A673 (cell line): Measurements from ENCODE around the gene ZFP36.

Experiments used
- CTCF ChIP-seq: fragments of 300-800, 200-600 bp; sonication (generic); conservative IDR thresholded peaks from 2 replicates; pipeline ENCODE4 v1.5.1; 2017; ENCODE audit warnings: low read depth, mild to moderate bottlenecking, antibody characterized with exemption, low read length, moderate library complexity, mixed read lengths
- EZH2 ChIP-seq: fragments of 200-600 bp; sonication (generic); IDR thresholded peaks from 2 replicates; pipeline ENCODE4 v1.6.1; 2017; ENCODE audit warnings: borderline replicate concordance, low read depth, mild to moderate bottlenecking, mixed read lengths, antibody characterized with exemption, low read length; ENCODE audit not compliant: poor library complexity, severe bottlenecking

GRCh38 chr19:39420769-39421168, 14.1 kb downstream of the ZFP36 start:
- TF ChIP-seq CTCF: no peak
- no peak for TF ChIP-seq EZH2
